Measurements from ENCODE around the gene RNF213. TPM values are rescaled to one million over a fixed set of nuclear protein-coding genes. Genes with fewer than 3 reads are reported as not detected.

Gene RNF213
- total RNA-seq, 1 donor from 2014 or later = 29.6 TPM

DNA sequence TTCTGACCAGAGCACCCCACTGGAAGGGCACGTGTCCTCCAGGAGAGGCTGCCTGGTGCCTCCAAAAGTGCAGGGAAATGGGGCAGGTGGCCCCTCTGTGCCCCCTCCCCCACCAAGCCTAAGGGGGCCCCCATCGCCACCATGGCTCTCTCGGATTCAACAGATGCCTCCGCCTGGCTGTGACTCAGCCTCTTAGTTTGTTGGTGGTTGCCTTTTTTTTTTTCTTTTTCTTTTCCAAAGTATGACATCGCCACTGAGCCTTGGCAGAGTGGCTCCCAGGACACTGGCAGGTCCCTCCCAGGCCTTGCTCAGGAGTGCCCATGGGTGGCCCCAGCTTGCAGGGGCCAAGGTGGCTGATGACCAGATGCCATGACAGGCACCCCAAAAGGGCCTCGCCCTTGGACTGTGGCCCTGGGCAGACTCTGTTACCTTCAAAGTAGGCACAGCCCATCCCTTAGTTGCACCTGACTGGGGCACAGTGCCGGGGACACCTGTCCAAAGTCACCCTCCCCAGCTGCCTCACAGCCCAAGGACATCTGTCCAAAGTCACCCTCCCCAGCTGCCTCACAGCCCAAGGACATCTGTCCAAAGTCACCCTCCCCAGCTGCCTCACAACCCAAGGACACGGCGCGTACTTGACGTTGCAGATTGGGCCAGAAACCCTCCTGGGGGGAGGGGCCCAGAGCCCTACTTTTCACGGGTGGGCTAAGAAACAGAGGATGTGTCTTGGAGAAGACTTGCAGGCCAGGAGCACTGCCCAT, 186.2 kb downstream of the RNF213 start:
- Mint-ChIP-seq H3K9me3 (no peaks in the 10 kb centered on the region), H3K27ac (ENCODE audit: unreplicated experiment) (no peak overlapping the region), H3K4me3 (no peak overlapping the region), H3K27me3 (ENCODE audit: low read depth) (peaks cover 20% of the 10 kb centered on the region), H3K36me3 (ENCODE audit: low read depth) (no peaks in the 10 kb centered on the region), H3K4me1 (no peaks in the 10 kb centered on the region)
- TF ChIP-seq, protein P1, sequence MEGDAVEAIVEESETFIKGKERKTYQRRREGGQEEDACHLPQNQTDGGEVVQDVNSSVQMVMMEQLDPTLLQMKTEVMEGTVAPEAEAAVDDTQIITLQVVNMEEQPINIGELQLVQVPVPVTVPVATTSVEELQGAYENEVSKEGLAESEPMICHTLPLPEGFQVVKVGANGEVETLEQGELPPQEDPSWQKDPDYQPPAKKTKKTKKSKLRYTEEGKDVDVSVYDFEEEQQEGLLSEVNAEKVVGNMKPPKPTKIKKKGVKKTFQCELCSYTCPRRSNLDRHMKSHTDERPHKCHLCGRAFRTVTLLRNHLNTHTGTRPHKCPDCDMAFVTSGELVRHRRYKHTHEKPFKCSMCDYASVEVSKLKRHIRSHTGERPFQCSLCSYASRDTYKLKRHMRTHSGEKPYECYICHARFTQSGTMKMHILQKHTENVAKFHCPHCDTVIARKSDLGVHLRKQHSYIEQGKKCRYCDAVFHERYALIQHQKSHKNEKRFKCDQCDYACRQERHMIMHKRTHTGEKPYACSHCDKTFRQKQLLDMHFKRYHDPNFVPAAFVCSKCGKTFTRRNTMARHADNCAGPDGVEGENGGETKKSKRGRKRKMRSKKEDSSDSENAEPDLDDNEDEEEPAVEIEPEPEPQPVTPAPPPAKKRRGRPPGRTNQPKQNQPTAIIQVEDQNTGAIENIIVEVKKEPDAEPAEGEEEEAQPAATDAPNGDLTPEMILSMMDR (conservative IDR thresholded peaks at IDR 0.05) = no peak
- no peak for DNase-seq (ENCODE audit: low read depth, low spot score)

- TF ChIP-seq, protein P1 (conservative IDR thresholded peaks at IDR 0.05) = no peak
- Mint-ChIP-seq H3K9me3 (no peaks in the 10 kb centered on the region), H3K4me3 (no peak overlapping the region), H3K27me3 (ENCODE audit: low read depth) (peaks cover 12% of the 10 kb centered on the region), H3K36me3 (ENCODE audit: low read depth) (no peaks in the 10 kb centered on the region), H3K4me1 (no peaks in the 10 kb centered on the region), H3K27ac (ENCODE audit: unreplicated experiment) (no peak overlapping the region)
- no peak for DNase-seq (ENCODE audit: low read depth, low spot score)
These were observed 187.1 kb downstream of the RNF213 start for GRCh38 chr17:80447790-80448189.

Small RNAs within 50 kb of the gene (microRNA-seq; reads per million reads assigned to microRNA genes)
- gene MIR4730 = not detected

Other genes with a start within 250 kb of the RNF213 start
- gene TBC1D16, start 225.0 kb upstream of the RNF213 start, total RNA-seq = 96.2 and 96.5 TPM in 2 replicates
- 22.7 and 23.8 TPM in 2 replicates for gene CCDC40, start 224.2 kb upstream of the RNF213 start, total RNA-seq
- 36.2 and 38.4 TPM in 2 replicates for gene GAA, start 159.3 kb upstream of the RNF213 start, total RNA-seq
- gene EIF4A3, start 113.7 kb upstream of the RNF213 start, total RNA-seq = 135 and 141 TPM in 2 replicates
- gene CARD14, start 90.8 kb upstream of the RNF213 start, total RNA-seq = 1.3 and 1.7 TPM in 2 replicates
- 31.8 and 32.8 TPM in 2 replicates for gene SGSH, start 40.5 kb upstream of the RNF213 start, total RNA-seq
- 23.6 and 27.7 TPM in 2 replicates for gene SLC26A11, start 40.4 kb upstream of the RNF213 start, total RNA-seq
- gene ENDOV, start 154.3 kb downstream of the RNF213 start, total RNA-seq = 34.9 and 38.0 TPM in 2 replicates
- gene NPTX1, start 215.8 kb downstream of the RNF213 start, total RNA-seq = 1.6 and 1.9 TPM in 2 replicates

Data from neural crest cell (in vitro differentiated cells).